GM18498 (cell line): ENCODE data around the gene PWP2.
"Not testable (repeated sequence)": the region's sequence is repeated elsewhere in the genome, so short reads cannot be mapped to it uniquely, and the experiment has no call there.

Source experiments
- ATAC-seq: cut with Tn5 transposase; IDR thresholded peaks from one replicate; pipeline ENCODE4 v1.9.1; 2021; ENCODE audit warnings: mild to moderate bottlenecking, moderate library complexity; ENCODE audit not compliant: unreplicated experiment

The PWP2 gene

DNA sequence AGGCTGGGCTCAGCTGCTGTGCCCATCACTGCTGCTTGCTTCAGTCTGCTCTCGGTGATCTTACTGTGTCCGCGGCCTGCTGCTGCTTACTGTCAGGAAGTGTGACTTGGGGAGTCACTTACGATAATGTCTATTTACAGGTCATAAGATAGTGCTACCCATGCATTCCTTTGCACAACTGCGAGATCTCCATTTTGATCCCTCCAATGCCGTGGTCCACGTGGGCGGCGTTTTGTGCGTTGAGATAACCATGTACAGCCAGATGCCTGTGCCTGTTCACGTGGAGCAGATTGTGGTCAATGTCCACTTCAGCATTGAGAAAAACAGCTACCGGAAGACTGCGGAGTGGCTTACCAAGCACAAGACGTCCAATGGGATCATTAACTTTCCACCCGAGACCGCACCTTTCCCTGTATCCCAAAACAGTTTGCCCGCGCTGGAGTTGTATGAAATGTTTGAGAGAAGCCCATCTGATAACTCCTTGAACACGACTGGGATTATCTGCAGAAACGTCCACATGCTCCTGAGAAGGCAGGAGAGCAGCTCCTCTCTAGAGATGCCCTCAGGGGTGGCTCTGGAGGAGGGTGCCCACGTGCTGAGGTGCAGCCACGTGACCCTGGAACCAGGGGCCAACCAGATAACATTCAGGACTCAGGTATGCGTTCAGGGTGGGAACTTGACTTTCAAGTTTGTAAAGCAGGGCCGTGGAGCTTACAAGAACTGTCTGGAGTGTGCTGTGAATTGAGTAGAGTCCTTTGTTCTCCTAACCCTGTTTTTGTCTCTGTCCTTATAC lies 24.4 kb upstream of the PWP2 start:
- no peak for ATAC-seq

DNA sequence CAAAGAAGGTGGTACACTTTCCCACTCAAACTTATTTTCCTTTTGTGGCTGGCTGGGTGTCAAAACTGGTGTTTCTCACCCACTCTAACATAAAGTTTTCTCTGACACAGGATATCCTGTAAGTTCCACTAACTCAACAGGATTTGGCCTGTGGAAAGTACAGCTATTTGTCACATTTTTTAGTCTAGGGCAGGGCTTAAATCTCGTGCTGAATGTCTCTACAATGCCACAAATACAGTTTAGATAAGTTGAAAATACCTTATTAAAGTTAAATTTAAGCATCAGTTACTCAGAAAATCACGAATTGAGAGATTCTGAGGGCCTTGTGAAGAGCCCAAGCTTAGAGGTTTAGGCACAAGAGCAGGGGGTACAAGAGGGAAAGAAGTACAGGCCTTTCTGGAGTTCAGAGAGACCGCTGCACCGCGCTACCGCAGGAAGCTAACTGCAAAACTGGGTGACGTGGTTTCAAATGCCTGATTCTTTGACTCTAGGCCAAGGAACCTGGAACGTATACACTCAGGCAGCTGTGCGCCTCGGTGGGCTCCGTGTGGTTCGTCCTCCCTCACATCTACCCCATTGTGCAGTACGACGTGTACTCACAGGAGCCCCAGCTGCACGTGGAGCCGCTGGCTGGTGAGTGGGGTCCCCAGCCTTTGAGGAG lies 23.4 kb upstream of the PWP2 start:
- ATAC-seq, result no peak

DNA sequence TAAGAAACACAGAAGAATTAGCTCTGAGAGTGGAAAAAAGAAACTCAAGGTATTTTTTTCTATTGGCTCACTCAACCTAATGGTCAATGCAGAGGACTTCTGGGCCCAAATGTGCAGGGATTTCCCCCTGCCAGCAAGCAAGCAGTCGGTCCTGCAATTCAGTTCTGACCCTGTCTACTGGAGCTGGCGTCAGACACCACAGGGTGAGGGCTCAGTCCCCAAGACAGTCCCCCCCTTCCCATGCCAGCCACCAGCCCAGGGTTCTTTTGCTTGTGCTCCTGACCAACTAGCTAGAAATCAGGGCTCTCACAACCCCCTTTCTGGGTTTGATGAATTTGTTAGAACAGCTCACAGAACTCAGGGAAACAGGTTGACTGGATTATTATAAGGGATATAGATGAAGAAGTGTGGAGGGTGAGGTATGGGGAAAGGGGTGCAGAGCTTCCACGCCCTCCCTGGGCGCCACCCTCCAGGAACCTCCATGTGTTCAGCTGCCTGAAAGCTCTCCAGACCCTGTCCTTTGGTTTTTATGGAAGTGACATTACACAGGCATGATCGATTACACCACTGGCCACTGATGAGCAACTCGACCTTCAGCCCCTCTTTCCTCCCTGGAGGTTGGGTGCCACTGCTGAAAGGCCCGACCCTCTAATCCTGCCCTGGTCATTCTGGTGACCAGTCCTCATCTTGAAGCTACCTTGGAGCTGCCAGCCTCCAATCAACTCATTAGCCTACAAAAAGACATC lies 22.5 kb upstream of the PWP2 start:
- no peak for ATAC-seq

DNA sequence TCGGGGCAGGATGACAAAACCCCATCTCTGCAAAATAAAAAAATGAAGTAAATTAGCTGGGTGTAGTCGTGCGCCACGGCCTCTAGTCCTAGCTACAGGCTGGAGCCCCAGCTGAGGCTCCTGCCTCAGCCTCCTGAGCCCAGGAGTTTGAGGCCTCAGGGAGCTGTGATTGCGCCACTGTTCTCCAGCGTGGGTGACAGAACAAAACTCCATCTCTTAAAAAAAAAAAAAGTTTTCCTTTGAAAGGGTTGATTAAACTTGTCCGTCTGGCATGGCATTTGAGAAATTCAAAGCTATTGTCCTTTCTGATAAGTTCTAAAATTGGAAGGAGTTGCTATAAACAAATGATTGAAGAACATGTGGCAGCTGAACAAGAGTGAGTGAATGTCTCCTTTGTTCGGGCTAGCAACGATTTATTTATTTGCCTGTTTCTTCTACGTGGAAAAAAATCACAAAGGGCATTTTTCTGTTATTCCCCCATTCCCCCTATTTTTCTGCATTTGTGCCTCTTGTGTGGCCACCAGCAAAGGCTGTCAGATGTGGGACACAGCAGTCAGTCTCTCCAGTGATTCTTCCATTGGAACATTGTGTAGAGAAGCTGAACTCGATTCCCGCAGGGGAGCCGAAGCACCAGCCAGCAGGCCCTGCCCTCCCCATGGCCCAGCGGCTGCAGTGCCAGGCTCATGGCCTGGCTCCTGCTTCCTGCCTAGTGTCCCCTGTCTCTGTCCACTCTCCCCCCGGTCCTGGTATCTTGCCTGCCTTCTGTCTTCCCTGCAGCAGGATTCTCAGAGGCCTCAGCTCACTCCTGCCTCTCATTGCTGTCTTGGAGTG lies 21.5 kb upstream of the PWP2 start:
- ATAC-seq, result no peak

DNA sequence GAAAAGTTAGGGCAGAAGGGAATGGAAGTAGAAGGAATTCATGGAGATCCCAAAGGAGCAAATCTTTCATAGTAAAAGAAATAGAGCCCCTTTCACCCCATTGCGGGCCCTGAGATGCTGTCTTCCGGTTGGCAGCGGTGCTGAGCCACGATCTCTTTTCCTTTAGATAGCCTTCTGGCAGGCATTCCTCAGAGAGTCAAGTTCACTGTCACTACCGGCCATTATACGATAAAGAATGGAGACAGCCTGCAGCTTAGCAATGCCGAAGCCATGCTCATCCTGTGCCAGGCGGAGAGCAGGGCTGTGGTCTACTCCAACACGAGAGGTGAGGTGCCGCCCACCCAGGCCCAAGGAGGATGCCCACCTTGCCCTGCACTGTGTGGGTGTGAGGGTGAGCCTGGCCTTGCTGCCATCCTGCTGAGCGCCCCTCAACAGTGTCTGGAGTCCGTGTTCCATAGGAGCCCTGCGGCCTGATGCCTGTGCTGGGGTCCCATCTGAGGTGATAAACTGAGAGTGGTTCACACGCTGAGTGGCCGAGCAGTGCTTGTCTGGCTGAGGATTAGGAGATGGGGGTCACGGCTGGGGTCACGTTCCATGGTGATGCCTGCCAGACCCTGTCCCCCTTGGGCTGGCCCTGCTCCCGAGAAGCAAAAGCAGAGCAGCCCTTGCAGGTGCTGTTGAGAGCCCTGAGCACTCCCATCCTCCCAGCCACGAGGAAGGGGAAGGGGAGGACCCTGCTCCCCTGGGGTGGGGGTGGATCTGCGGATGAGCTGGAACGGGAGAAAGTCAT lies 20.4 kb upstream of the PWP2 start:
- no peak for ATAC-seq

DNA sequence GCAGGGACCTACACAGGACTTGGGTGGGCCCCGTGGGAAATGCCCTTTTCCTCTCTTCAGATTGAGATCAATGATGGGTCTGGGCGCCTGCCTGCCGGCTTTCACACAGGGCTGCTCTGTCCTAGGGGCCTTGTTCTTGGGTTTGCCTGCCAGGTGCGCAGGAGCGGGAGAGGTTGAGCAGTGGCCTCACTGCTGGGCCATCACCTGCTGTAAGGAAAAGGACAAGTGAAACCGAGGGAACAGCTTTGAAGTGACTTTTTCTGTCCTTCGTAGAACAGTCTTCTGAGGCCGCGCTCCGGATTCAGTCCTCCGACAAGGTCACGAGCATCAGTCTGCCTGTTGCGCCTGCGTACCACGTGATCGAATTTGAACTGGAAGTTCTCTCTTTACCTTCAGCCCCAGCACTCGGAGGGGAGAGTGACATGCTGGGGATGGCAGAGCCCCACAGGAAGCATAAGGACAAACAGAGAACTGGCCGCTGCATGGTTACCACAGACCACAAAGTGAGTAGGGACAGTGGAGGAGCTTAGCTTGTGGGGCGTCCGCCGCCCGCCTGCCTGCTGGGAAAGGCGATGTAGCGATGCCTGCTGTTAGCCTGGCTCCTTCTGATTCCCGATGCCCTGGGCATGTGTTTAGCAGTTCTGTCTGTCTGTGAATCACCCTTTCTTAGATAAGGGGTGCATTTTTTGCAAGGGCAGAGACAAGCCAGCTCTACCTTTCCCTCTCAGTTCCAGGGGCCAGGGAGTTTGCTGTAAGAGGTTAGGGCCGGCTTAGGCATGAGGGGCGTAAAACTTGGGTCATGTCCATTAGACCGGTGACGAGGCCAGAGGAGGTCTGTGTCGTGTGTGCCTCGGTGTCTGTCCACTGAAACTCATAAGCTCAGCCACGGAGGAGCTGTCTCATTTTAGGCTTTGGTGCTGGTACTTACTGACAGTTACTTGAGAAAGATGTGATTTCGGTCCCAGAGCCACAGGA lies 19.5 kb upstream of the PWP2 start:
- ATAC-seq, result no peak

DNA sequence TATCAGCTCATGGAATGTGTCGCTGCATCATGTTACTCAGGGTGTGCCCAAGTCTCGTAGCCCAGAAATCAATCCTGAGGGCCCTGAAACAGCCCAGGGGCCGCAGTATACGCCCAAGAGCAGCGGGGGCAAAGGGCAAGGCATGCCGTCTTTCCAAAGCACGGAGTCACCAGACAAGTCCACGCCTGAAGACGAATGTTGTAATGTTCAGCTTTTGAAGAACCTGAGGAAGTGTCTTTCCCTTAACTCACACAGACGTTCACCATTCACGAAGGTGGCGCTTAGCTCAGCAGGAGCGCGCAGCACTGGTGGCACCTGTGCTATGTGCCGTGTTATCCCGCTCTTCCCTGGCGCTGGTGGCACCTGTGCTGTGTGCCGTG lies 18.8 kb upstream of the PWP2 start:
- ATAC-seq, result no peak

DNA sequence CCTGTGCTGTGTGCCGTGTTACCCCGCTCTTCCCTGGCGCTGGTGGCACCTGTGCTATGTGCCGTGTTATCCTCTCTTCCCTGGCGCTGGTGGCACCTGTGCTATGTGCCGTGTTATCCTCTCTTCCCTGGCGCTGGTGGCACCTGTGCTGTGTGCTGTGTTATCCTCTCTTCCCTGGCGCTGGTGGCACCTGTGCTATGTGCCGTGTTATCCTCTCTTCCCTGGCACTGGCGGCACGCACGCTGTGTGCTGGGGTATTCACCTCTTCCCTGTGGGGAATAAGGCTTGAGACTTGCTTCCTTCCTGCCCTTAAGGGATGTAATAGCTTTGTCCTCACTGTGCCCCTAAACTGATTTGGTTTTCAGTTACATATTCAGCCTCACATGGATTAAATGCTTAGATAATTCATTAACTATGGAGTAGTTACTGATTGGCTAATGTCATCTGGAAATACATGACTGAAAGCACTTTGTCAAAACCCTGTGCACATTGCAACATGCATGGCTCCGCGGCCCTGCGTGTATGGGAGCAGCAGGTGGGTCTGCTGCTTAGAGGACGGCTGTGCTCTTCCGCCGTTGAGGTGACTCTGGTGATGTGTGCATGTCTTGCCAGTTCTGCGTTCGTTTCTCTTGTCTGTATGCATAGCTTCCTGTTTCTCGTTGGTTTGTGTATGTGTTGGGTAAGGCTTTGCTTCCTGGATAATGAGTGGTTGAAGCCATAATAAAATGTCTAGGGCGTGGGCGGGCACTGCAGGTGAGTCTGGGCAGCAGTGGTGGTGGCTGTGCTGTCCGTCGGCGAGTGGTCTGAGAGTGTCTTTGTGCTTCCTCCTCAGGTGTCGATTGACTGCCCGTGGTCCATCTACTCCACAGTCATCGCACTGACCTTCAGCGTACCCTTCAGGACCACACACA lies 17.9 kb upstream of the PWP2 start:
- ATAC-seq, result no peak

DNA sequence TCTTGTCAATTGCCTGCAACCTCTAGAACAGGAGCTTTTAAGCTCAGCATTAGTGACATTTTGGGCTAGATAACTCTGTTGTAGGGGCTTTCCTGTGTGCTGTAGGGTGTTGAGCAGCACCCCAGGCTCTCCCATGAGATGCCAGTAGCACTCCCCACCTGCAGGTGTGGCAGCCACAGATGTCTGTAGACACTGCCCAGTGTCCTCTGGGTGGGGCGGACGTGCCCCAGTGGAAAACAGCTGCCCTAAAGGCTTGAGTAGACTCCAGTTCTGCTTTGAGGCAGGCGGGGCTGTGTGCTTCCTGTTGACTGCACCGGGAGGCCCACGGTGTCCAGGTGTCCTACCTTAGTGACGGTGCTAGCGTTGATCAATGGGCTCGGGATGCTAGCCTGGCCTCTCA lies 16.9 kb upstream of the PWP2 start:
- ATAC-seq, result no peak

DNA sequence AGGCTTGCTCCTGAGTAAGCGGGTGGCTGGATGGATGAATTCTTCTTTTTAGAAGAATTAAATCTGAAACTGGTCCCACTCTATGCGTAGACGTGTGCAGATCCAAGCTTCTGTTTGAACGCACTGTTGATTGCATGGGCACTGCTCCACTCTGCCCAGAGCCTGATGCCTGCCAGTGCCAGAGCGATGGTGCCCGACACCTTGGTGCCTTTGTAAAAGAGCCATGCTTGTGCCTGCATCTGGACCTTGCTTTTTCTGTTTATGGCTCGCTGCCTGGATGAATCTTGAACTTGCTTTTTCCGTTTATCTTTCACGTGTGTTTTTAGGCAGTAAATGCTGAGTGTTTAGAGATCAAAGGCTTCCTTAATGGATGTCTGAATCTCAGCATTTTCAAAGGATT lies 15.0 kb upstream of the PWP2 start:
- no peak for ATAC-seq

DNA sequence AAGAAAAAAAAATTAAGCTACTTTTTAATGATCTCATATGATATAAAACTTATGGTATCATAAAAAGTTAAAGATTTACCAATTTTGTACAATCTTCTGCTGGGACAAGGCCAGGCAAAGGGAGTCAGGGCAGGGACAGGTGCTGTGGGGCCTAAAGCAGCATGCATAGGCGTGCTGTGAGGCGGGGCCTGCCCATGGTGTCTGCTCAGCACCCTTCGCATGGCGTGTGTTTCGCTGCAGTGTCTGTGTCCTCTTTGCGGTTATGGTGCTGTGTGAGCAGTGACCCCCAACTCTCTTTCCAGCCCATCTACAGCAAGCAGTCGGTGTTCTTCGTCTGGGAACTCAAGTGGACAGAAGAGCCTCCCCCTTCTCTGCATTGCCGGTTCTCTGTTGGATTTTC lies 13.4 kb upstream of the PWP2 start:
- no peak for ATAC-seq

DNA sequence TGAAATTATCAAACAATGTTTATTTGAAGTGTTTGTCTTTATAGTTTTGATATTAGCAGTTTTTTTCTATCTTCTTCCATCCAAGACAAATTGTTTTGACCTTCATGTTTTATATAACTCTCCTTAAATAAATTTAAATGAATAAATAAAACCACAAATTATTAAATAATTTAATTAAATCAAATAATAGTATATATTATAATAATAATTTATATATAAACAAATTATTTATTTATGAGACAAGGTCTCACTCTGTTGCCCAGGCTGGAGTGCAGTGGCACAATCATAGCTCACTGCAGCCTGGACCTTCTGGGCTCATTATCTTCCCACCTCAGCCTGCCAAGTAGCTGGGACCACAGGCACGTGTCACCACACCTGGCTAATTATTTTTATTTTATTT lies 12.4 kb upstream of the PWP2 start:
- no peak for ATAC-seq

DNA sequence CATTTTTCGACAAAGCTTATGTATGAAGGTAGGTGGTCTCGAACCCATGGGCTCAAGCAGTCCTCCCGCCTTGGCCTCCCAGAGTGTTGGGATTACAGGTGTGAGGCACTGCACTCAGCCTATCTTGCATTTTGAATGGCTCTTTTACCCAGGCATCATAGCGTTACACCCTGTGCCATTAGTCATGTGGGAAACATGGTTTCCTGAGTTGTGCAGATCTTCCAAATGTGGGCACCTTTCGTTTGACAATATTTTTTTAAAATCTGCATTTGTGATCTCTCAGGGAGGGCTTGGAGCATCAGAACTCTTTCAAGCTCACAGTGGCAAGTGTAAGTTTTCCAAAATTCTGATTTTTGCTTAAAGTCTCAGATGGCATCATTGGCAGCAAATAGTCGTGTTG lies 8.7 kb upstream of the PWP2 start:
- ATAC-seq, result not testable (repeated sequence)

DNA sequence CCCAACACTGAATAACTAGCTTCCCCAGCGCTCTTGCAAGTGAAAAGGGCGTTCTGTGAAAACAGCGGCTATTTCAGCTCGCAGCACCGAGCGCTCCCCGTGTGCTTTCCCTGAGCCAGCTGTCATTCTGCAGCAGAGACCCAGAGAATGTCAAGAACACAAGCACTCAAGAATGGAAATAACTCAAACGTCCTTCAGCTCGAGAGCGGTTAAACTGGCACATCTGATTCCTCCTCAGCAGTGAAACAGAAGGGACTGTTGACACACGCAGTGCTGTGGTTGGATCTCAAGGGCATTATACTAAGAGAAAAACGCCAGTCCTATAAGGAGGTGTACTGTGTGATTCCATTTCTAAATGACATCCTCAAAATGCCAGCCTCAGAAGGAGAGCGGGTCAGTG lies 8.2 kb upstream of the PWP2 start:
- ATAC-seq, result not testable (repeated sequence)

DNA sequence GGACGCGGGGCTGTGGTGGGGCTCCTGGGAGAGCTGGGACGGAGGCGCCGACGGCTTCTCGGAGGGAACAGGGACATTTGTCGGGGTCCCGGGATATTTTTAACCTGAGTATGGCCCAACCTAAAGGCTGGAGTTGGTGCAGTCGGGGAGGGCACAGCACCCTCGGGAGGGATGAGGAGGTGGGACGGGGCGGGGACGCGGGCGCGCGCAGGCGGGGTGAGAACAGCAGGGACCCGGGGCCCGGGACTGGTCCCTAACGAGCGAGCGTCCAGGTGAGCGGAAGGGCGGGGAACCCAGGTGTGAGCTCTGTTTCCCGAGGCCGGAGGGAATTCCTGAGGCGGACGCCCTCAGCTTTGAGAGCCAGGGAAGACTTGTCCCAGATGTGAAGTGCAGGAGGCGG lies 390 bp downstream of the PWP2 start:
- peak; percentile 21 for ATAC-seq

DNA sequence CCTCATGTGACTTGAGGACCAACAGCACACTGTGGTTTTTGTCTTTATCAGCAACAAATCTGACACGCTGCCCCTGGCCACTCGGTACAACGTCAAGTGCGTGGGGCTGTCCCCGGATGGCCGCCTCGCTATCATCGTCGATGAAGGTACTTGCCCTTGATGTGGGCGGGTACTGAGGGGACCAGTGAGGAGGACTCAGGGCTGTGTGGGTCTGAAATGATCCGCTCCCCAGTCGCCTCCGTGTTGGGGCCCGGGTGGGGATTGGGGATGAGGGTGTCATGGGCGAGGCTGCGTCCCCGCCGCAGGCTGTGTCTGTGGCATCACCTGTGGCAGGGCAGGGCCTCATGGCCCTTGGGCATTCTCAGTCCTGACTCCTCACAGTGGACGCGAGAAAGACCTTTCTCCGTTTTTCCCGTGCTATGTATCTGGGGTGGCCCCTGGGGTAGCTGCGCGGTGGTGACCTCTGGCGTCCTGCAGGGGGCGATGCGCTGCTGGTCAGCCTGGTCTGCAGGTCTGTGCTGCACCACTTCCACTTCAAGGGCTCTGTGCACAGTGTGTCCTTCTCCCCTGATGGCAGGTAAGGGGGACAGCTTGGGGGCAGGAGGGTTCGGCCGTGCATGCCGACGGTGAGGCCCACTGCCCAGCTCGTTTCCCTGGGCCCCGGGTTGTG lies 6.6 kb downstream of the PWP2 start:
- ATAC-seq, result not testable (repeated sequence)

DNA sequence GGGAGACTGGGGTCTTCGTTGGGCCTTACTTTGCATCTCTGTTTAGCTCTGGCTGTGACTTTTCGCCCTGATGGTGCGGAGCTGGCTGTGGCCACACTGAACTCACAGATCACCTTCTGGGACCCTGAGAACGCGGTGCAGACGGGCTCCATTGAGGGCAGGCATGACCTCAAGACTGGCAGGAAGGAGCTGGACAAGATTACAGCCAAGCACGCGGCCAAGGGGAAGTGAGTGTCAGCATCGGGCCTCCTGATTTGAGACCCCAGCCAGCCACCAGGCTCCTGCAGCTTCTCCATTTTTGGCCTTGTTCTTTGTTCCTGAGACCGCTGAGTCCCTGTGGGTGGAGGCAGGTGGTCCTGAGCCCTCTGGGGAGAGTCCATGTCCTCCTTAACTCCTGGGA lies 14.9 kb downstream of the PWP2 start:
- not testable (repeated sequence) for ATAC-seq

DNA sequence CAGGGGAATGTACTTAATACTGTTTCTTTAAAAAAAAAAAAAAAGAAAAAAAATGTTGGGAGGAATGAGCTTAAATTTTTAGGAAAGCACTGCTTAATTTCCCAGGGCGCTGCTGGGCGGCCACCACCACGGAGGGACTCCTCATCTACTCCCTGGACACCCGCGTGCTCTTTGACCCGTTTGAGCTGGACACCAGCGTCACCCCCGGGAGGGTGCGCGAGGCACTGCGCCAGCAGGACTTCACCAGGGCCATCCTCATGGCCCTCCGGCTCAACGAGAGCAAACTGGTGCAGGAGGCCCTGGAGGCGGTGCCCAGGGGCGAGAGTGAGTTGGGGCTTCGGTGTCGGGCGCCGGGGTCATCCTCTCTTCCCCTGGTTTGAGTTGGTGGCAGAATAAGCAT lies 20.6 kb downstream of the PWP2 start:
- not testable (repeated sequence) for ATAC-seq
